ENCODE results near the gene NFIA.

Gene NFIA

DNA sequence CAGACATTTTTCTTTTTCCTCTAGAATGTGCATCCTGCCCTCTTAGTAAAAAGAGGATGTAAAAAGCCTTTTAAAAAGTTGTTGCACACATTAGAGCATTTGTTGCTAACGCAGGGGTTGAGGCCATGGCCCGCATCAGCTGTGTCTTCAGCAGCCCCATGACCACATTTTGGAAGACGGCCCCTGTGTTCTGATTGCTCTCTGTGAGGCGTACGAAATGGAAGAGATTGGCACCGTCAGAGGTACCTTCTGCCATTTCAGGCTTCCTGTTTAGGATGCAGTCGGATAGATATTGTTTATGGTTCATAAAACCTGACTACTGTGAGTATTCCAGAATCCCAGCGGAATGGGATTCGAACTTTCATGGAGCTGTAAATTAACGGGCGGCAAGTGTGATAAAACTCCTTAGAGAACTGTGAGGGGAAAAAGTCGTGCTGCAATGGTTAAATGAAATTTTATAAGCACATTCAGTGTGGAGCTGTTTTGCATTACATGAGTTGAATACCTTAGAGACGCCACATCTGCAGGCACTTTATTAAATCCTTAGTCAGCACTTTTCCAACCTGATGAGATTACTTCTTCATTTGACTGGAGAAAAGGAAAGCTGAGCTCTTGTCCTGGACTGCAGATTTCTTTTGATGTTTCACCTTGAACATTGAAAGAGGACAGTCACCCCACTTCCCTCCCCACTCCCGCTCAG is 368.7 kb downstream of the NFIA start:
- no peaks in the 10 kb centered on the region for H3K36me3 ChIP-seq (ENCODE audit: insufficient read depth, low read length)
- no peak overlapping the region for H2AFZ ChIP-seq (ENCODE audit: low read length)
- H3K9me2 ChIP-seq (replicated peaks; ENCODE audit: low read depth, low read length) = no peaks in the 10 kb centered on the region
- peak overlapping the region; percentile 33 for H3K4me2 ChIP-seq (ENCODE audit: low read depth, low read length, poor library complexity, severe bottlenecking)
- H3K4me3 ChIP-seq (ENCODE audit: low read length, poor library complexity, severe bottlenecking) = no peak overlapping the region
- H3K4me1 ChIP-seq (ENCODE audit: insufficient read depth, low read length, poor library complexity, severe bottlenecking) = peaks cover 37% of the 10 kb centered on the region
- H3K9me3 ChIP-seq (ENCODE audit: insufficient read depth, low read depth, low read length) = no peaks in the 10 kb centered on the region
- peak overlapping the region; percentile 11 for H3K9ac ChIP-seq (ENCODE audit: low read depth, low read length, poor library complexity, severe bottlenecking)
- no peaks in the 10 kb centered on the region for H3K27me3 ChIP-seq (ENCODE audit: insufficient read depth, low read length, poor library complexity, severe bottlenecking)
- no peaks in the 10 kb centered on the region for H3K79me2 ChIP-seq (ENCODE audit: insufficient read depth, low read length)
- TF ChIP-seq EZH2phosphoT487 (IDR thresholded peaks at IDR 0.05; ENCODE audit: borderline replicate concordance) = no peak
- TF ChIP-seq, protein P1, sequence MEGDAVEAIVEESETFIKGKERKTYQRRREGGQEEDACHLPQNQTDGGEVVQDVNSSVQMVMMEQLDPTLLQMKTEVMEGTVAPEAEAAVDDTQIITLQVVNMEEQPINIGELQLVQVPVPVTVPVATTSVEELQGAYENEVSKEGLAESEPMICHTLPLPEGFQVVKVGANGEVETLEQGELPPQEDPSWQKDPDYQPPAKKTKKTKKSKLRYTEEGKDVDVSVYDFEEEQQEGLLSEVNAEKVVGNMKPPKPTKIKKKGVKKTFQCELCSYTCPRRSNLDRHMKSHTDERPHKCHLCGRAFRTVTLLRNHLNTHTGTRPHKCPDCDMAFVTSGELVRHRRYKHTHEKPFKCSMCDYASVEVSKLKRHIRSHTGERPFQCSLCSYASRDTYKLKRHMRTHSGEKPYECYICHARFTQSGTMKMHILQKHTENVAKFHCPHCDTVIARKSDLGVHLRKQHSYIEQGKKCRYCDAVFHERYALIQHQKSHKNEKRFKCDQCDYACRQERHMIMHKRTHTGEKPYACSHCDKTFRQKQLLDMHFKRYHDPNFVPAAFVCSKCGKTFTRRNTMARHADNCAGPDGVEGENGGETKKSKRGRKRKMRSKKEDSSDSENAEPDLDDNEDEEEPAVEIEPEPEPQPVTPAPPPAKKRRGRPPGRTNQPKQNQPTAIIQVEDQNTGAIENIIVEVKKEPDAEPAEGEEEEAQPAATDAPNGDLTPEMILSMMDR (conservative IDR thresholded peaks at IDR 0.05; ENCODE audit: low read length) = no peak
- H3F3A ChIP-seq (ENCODE audit: low read depth) = no peaks in the 10 kb centered on the region
- no peaks in the 10 kb centered on the region for H4K20me1 ChIP-seq (ENCODE audit: insufficient read depth, low read length, poor library complexity, severe bottlenecking)

DNA sequence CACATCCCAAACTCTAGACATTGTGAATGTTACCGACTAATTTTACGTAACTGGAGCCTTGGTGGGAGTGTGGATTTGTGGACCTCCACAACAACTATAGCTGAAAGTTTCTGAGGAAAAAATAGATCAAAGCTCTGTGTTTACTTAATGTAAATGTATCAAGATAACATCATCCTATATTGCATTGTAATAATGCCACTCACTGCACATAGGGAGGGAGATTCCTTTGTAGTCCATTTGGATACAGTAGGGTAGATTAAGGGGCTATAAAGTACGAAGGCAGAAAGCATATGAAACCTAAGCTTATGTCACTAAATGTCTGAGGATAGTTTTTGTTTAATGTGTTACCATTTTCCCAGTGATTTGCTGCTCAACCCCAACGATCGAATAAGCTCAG is 369.2 kb downstream of the NFIA start:
- Histone ChIP-seq H2AFZ (ENCODE audit: low read length) (no peak overlapping the region), H4K20me1 (ENCODE audit: insufficient read depth, low read length, poor library complexity, severe bottlenecking) (no peaks in the 10 kb centered on the region), H3K4me3 (ENCODE audit: low read length, poor library complexity, severe bottlenecking) (no peak overlapping the region), H3K9me2 (replicated peaks; ENCODE audit: low read depth, low read length) (no peaks in the 10 kb centered on the region), H3K79me2 (ENCODE audit: insufficient read depth, low read length) (no peaks in the 10 kb centered on the region), H3K9me3 (ENCODE audit: insufficient read depth, low read depth, low read length) (no peaks in the 10 kb centered on the region), H3K27me3 (ENCODE audit: insufficient read depth, low read length, poor library complexity, severe bottlenecking) (no peaks in the 10 kb centered on the region), H3F3A (ENCODE audit: low read depth) (no peaks in the 10 kb centered on the region), H3K4me1 (ENCODE audit: insufficient read depth, low read length, poor library complexity, severe bottlenecking) (peaks cover 33% of the 10 kb centered on the region), H3K4me2 (ENCODE audit: low read depth, low read length, poor library complexity, severe bottlenecking) (no peak overlapping the region), H3K36me3 (ENCODE audit: insufficient read depth, low read length) (no peaks in the 10 kb centered on the region), H3K9ac (ENCODE audit: low read depth, low read length, poor library complexity, severe bottlenecking) (peak overlapping the region; percentile 11)
- TF ChIP-seq, protein P1 (conservative IDR thresholded peaks at IDR 0.05; ENCODE audit: low read length) = no peak
- no peak for TF ChIP-seq EZH2phosphoT487 (IDR thresholded peaks at IDR 0.05; ENCODE audit: borderline replicate concordance)

DNA sequence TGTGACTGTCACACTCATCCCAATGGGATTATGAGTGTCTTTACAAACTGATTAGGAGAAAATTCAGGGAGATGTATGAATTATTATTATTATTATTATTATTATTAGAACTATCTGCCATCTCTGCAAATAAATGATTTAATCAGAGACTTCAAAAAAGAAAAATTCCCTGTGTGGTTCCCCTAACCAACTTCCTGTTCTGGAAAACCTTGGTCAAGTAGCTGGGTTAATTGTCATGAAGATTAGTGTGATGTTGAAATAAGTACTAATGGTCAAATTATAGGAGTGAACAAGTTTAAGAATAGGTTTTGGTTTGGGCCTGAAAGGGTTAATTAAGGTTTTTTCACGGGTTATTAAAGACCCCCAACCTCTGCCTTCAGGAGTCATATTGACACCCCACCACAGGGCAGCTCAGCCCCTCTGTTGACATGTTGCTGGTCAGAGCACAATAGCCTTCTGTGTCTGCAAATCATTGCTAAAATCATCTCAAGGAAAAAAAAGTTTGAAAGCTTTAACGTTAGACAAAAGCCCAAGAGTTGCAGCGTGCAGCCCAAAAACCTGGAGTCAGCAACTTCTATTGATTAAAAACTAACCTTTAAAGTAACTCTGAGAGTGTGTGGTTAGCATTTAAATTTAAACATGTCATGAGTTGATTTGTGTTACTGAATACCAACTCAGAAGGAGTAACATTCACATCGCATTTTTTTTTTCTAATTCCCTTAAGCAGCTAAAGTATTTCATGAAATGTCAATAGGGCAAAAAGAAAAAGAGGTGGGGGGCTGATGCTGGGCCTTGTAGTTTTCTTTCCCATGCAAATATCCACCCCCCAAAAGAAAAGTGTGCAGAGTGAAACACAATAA is 370.0 kb downstream of the NFIA start:
- Histone ChIP-seq H3F3A (ENCODE audit: low read depth) (no peaks in the 10 kb centered on the region), H3K4me2 (ENCODE audit: low read depth, low read length, poor library complexity, severe bottlenecking) (peak overlapping the region; percentile 45), H3K9ac (ENCODE audit: low read depth, low read length, poor library complexity, severe bottlenecking) (no peak overlapping the region), H3K4me3 (ENCODE audit: low read length, poor library complexity, severe bottlenecking) (no peak overlapping the region), H3K9me2 (replicated peaks; ENCODE audit: low read depth, low read length) (no peaks in the 10 kb centered on the region), H3K9me3 (ENCODE audit: insufficient read depth, low read depth, low read length) (no peaks in the 10 kb centered on the region), H3K36me3 (ENCODE audit: insufficient read depth, low read length) (no peaks in the 10 kb centered on the region), H2AFZ (ENCODE audit: low read length) (no peak overlapping the region), H3K27me3 (ENCODE audit: insufficient read depth, low read length, poor library complexity, severe bottlenecking) (no peaks in the 10 kb centered on the region), H3K79me2 (ENCODE audit: insufficient read depth, low read length) (no peaks in the 10 kb centered on the region), H4K20me1 (ENCODE audit: insufficient read depth, low read length, poor library complexity, severe bottlenecking) (no peaks in the 10 kb centered on the region), H3K4me1 (ENCODE audit: insufficient read depth, low read length, poor library complexity, severe bottlenecking) (peaks cover 33% of the 10 kb centered on the region)
- TF ChIP-seq EZH2phosphoT487 (IDR thresholded peaks at IDR 0.05; ENCODE audit: borderline replicate concordance) = no peak
- TF ChIP-seq, protein P1 (conservative IDR thresholded peaks at IDR 0.05; ENCODE audit: low read length) = no peak

Data from Loucy (cell line).